Neural cell (in vitro differentiated cells): ENCODE data around the gene ACTL10.

Source experiments
- CTCF ChIP-seq: fragments of 450-650 bp; IDR thresholded peaks from 2 replicates; pipeline ENCODE4 v1.5.1; 2014; ENCODE audit warnings: antibody characterized with exemption, mild to moderate bottlenecking, moderate library complexity; ENCODE audit not compliant: poor library complexity, severe bottlenecking
- EZH2 ChIP-seq: fragments of 200-600, 300-800 bp; shearing (Covaris generic), sonication (generic); IDR thresholded peaks from 2 replicates; pipeline ENCODE4 v1.6.1; 2014; ENCODE audit warnings: antibody characterized with exemption, low read length, borderline replicate concordance, mild to moderate bottlenecking; ENCODE audit not compliant: insufficient read depth, poor library complexity, severe bottlenecking
- MXI1 ChIP-seq: fragments of 450-650 bp; conservative IDR thresholded peaks from 2 replicates; pipeline ENCODE4 v1.6.1; 2014; ENCODE audit warnings: antibody characterized with exemption, mild to moderate bottlenecking; ENCODE audit not compliant: poor library complexity, severe bottlenecking
- POLR2AphosphoS5 ChIP-seq: IDR thresholded peaks from 2 replicates; pipeline ENCODE4 v1.6.1; 2012
- RAD21 ChIP-seq: fragments of 450-650 bp; conservative IDR thresholded peaks from 2 replicates; pipeline ENCODE4 v1.6.1; 2014; ENCODE audit warnings: antibody characterized with exemption, mild to moderate bottlenecking, moderate library complexity
- REST ChIP-seq: IDR thresholded peaks from 2 replicates; pipeline ENCODE4 v1.6.1; 2012; ENCODE audit warnings: borderline replicate concordance

DNA sequence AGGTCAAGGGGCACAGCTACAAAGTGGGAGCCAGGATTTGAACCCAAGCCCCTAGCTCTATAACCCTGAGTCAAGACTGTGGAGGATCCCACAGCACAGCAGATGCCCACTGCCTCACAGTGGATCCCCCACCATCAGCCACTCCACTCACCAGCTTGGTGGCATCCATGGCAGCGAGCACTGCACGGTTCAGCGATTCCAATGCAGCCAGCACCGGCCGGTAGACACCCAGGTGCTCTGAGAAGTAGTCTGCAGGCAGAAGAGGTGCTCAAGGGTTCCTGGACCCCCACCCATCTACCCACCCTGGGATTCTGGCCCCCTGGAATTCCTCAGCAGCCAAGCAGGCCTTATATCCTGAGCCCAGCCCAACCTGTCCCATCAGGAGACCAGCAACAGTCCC, 2.5 kb downstream of the ACTL10 start:
- TF ChIP-seq RAD21 (no peak), POLR2AphosphoS5 (no peak), CTCF (no peak), EZH2 (no peak), MXI1 (no peak), REST (no peak)
